HG03064 (cell line): ENCODE data around the gene MS4A15.

Experiments used
- ATAC-seq: cut with Tn5 transposase; IDR thresholded peaks from one replicate; pipeline ENCODE4 v1.9.1; 2021; ENCODE audit warnings: low read depth; ENCODE audit not compliant: unreplicated experiment

The MS4A15 gene

DNA sequence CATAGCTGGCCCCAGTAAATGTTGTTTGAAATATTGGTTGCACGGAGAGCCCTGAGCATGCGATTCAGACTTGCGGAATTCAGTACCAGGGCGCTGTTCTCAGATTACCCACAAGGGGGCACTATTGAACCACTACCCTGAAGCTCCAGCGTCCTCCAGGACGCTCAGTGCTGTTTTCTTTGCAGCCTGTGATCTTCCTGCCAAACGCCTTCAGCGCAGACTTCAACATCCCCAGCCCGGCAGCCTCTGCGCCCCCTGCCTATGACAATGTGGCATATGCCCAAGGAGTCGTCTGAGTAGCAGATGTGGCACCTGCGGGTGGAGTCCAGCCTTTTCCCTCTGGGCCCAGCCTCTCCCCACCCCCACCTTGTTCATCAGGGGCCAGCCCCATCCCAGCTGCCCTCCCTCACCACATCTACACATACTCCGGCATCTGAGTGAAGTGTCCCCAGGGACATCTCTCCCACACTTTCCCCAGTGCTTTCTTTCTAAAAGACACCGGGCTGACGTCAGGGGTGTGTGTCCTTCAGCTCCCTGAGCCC, 18.8 kb downstream of the MS4A15 start:
- ATAC-seq: peak; percentile 71

DNA sequence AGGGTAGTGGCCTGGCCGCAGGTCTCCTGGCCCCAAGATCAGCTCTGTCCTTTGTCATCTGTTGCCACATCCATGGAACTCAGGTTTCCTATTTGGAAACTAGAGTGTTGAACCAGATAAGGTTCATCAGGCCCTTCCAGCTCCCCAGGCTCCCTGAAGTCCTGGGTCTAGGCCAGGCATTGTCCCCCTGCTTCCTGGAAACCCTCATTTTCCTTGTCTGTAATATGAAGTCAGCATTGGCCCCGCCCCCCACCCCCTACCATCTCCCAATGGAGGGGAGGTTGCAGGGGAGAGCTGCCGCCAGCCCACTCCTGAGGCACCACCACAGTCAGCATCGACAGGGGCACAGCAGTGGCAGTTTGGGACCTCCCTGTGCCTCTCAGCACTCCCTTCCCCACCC, 19.5 kb downstream of the MS4A15 start:
- no peak for ATAC-seq

DNA sequence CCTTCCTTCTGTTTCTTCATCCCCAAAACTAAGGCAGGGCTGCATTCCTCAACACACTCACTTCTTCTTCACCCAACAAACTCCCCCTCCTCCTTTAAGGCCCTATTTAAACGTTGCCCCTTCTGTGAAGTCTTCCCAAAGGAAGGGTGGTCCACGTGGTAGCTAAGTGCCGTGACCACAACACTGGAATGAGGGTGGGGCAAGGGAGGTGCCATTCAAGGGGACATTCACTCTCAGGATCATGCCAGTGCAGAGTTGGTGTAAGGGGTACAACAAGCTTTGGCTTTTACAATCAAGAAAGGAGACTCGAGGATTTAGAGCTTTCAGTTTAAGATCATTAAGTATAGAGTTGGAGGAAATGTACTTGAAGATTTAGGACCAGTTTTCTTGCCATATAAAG, 20.4 kb downstream of the MS4A15 start:
- ATAC-seq: no peak

DNA sequence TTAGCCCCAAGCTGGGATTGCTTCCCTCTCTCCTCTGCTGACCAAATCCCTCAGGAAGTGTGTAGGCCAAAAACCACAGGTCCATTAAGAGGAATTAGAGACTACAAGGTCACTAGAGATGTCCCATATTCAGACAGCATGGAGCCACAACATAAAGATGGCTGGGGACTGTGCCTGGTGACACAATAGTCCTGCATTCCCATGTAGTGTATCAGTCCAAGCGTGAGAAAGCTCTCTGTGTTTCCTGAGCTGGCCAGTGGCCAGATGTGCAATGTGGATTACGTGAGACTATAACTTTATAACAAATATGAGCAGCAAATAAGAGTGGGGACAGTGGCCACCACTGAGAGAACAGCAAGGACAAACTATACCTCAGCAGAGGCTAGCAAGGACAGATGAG, 20.9 kb downstream of the MS4A15 start:
- no peak for ATAC-seq

DNA sequence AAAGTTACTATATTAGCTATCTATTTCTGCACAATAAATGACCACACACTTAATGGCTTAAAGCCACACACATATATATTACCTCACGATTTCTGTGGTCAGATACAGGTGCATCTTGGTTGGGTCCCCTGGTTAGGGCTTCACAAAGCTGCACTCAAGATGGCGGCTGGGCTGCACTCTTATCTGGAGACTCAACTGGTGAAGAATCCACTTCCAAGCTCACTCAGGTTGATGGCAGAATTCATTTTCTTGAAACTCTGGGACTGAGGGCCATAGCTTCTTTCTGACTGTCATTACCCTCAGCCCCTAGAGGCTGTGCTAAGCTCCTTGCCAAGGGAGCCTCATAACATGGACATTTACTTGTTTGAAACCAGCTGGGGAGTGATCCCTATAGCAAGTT, 23.4 kb downstream of the MS4A15 start:
- ATAC-seq: no peak

DNA sequence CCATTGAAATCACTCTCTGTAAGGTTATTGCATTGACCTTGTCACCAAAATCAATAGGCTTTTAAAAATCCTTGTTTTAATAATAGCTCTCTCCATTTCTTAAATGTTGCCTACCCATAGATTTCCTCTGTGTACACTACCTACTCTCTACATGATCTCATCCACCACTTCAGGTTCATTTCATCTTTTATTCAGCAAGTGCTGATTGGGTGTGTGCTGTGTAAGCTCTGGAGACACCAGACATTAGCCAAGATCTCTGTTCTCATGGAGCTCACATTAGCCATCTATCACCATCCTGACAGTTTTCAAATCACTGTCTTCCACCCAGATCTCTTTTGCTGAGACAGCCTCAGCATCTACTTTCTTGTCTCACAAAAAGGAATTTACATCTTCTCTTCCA, 24.1 kb downstream of the MS4A15 start:
- ATAC-seq: no peak

DNA sequence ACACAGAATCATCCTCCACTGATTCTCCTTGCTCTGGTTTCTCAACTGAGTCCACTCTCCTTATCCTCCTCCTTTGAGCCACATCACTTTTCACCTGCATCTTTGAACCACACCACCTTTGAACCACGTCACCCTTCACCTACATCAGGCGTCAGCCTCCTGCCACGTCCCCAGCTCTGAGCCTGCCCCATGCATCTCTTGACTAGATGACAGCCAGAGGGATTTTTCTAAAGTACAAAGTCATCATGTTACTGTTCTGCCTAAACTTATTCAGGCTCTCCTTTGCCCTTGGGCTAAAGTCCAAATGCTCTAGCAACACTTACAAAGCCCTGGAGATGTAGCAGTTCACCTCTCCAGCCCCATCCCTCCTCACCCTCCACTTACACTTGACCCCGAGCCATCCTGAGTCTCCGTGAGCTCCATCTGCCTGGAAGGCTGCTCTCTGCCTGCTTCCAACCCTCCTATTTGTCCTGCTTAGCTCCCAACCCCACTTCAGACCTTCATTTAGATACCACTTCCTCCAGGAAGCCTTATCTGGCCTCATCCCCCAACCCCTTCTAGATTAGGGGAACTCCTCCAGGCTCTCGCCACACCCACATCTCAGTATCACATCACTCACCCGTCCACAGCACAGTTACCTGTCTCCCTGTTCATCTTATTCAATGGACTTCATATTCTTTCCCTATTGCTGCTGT, 24.8 kb downstream of the MS4A15 start:
- ATAC-seq: no peak

DNA sequence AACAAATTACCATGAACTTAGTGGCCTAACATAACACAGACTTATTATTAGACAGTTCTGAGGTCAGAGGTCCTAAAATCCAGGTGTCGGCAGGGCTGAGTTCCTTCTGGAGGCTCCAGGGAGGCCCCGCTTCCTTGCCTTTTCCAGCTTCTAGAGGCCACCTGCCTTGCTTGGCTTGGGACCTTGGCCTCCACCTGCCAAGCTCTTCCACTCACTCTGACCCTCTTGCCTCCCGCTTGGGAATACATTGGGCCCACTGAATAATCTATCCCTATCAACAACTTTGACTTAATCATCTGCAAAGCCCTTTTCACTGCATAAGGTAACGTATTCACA, 25.3 kb downstream of the MS4A15 start:
- ATAC-seq: no peak

DNA sequence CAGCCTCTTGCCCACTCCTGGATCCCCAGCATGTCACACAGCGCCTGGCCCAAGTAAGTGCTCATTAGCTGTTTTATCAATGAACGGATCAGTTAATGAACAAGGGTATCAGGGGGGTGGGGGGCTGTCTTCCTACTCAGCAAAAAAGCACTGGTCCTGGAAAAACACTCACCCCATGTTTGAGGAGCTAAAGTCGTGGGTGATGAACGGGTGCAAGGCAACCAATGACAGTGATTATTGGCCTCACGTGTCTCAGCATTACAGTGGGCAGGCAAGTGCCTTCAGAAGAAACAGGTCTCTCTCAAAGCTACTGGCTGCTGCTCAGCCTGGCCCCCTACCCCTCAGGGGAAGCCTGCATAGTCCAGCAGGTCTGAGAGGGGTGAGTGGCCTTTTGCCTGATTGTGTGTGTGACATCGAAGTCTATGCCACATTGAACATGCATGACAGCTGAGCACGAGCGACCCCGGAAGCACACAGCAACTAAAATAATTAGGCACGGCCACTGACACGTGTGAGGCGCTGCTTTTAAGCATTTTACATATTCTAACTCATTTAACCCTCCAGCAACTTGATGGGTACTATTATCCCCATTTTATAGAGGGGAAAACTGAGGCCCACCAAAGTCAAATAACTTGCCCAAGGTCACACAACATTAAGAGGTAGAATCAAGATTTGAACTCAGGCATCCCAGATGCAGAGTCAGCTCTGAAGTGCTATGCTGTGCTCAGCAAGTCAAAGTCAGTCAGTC, 25.9 kb downstream of the MS4A15 start:
- no peak for ATAC-seq

DNA sequence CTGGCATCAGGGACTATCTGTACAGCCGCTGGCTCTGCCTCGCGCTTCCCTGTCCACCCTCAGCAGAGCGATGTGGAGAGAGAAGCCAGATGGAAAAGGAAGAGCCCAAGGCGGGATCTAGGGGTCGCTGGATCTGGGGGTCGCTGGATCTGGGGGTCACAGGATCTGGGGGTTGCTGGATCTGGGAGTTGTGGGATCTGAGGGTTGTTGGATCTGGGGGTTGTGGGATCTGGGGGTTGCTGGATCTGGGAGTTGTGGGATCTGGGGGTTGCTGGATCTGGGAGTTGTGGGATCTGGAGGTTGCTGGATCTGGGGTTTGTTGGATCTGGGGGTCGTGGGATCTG, 26.4 kb downstream of the MS4A15 start:
- no peak for ATAC-seq

DNA sequence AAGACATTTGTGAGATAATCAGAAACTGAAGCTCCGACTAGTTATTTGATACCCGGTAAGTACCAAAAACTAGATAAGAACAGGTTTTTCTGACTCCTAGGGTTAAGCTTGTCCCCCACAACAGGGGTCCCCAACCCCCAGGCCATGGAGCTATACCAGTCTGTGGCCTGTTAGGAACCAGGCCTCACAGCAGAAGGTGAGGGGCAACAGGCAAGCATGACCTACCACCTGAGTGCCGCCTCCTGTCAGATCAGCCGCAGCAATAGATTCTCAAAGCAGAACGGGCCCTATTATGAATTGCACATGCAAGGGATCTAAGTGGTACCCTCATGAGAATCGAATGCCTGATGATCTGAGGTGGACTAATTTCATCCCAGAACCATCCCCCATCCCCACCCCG, 27.2 kb downstream of the MS4A15 start:
- ATAC-seq: no peak

DNA sequence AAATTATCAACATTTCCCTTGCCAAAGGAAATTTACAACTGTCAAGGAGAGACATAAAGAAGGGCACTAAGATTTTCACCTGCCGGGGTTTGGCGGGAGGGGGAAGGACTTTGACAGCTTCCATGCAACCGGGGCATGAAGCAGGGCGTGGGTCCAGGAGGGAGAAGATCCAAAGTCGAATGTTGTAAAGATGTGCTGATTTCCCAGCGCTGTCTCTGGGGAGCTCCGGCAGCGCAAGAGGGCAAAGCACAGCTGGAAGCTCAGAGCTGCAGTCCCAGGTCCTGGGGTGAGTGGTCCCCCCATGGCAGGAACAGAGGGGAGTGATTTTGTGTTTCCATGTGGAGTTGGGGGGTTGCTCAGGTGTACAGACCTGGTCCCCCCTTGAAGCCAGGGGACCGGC, 28.5 kb downstream of the MS4A15 start, which contains the start of gene MS4A10:
Gene MS4A10, plus strand, starts transcription at position 198 of the 400 bp plus-strand sequence. CDS start 5,003 bp downstream, outside the sequence.
- ATAC-seq: no peak

DNA sequence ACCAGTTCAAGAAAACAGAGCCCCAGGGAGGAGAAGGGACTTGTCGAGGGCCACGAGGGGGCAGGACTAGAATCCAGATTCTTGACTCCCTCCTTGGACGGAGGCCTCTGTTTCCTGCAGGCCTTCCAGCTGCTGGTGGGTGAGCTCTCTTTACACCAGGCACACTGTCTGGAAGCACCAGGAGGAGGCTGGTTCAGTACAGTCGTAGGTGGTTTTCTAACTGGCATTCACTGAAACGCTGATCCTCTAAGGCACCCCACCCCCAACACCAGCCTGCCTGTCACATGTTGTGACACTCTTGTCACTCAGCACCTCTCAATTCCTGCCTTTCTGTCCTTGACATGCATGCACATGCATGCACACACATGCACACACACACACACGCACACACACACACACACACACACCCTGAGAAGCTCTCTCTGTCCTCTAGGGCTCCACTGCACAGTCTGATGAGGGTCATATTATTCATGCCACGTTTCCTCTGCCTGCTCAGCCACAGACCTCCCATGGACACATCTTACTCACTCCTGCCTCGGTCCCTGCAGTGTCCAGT, 29.2 kb downstream of the MS4A15 start:
- no peak for ATAC-seq

DNA sequence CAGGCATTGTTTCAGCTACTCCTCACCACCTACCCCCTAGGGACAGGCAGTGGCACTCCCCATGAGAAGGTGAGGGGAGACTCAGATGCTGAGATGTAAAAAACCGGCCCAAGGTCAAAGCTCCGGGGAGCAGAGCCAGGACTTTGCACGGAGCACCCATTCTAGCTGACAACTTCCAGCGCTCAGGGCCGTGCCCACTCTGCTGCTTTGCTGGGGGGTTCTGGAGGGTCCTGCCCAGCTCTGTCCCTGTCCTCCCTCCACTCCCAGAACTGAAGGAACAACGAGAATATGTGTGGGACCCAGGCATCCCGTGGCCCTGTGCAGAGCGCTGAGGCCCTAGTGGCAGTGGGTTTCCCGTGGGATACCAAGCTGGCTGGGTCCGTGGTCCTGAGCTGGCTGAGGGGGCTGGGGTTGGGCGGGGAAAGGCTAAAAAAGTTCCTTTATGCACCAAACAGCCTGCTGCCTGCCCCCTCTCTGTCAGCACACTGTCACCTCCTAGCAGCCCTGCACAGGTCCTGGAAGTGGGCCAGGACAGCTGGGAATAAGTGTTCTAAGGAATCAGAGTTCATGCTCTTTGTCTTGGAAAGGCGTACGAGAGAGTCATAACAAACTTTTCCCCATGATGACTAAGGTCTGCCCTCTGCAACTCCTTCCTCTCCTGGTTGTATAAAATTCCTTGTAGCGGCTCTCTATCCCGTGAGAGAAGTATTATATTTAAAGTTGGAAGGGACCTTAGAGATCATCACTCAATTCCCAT, 30.3 kb downstream of the MS4A15 start:
- ATAC-seq: no peak

DNA sequence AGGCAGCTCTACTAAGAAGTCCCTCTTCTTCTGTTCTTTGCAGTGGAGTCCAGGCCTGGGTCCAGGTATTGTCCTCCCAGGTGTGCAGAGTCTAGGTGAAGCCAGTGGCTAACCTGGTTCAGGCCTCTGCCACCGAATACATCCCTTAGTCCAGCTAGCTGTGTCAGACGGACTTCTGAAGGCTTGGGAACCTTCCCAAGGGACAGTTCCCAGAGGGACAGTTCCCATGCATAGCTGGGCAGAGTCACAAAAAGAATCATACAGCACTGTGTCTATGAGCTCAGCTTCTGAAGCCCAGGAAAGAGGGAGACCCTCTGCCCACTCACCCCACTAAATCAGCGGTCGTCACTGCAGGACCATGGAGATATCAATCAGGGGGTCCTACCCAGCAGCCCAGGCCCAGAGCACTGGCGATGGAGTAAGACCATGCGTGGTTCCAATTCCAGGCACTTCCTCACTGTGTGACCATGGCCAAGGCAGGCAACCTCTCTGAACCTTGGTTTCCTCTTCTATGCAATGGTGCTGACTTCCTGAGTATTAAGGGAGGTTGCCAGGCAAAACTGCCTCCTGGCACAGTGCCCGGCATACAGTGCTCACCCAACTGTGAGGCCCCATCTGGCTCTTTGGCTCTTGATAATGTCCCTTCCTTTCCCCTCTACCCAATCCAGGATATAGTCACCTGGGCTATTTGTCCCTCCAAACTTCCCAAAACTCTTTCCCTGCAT, 31.9 kb downstream of the MS4A15 start:
- ATAC-seq: no peak

DNA sequence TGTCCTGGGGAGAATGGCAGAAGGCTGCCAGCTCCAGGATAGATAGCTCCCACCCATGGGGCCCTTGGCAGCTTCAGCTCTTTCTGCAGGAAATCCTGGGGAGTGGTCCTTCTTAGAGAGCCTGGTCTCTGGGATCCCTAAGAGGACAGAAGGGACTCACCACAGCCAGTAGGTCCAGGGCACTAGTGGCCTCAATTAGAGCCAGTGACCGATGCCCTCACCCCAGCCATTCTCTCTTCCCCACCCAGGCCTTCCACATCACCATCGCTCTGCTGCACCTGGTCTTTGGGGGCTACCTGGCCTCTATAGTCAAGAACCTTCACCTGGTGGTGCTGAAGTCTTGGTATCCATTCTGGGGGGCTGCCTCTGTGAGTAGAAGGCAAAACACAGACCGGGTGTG, 34.1 kb downstream of the MS4A15 start:
- no peak for ATAC-seq

DNA sequence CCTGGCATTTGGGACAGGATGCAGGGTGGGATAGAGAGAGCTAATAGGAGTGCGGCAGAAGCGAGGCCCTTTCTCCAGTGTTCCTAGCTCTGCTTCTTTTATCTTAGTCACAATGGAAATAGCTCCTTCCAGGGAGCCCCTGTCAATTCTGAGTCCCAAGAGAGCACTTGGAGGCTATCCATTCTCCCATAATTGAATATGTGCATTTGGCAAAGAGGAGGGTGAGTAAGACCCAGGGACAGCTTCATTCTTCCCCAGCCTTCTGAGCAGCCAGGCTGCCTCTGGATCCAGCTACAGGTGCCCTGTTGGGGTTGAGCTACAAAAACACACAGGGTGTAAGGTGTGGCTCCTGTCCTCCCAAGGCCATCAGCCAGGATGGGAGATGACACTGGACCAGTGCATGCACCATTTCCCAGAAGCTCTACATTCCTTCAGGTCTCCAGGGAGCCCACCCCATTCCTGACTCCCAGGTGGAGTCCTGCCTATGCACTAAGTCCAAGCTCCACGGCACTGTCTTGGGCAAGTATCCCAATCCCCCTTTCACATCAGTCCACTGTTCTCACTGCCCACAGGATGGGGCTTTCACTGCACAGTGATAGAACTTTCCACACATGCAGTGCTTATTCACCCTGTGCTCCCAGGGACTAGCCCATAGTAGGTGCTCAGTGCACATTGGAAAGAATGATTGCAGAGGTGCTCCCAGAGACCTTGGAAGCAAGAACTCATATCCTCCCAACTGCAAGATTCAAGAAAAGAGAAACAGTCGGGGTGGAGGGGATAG, 34.7 kb downstream of the MS4A15 start:
- no peak for ATAC-seq

DNA sequence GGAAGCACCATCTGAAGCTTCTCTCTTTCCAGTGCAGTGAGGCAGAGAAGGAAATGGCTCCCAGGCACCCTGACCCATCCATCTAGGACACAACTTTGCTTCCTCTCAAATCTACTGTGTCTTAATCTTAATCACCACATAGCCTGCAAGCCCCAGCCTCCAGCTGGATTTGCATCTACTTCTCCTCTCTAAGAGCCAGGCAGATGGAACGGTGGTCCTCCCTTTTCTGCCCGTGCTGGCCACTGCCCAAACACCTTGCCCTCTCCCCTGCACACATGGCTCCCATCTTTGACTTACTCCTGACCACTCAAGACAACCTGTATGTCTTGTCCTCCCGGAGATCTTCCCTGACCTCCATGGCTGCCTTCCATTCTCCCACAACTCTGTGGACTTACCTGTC, 35.9 kb downstream of the MS4A15 start:
- no peak for ATAC-seq

DNA sequence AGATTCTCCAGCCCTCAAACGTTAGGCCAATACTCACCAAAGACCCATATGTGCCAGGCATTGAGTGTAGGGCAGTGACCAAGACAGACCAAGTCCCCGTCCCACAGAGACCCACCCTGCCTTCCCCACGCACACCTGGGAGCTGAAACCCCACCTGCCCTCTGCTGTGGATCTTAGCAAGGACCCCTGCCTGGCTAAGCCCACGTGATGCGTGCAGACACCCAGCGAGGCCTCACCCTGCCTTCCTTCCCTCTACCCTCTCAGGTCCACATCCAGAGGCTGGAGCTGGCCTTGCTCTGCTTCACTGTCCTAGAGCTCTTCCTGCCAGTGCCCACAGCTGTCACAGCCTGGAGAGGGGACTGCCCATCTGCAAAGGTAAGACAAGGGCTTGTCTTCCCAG, 38.6 kb downstream of the MS4A15 start:
- ATAC-seq: no peak
